ENCODE data around the gene GFOD1. TPM values are rescaled to one million over a fixed set of nuclear protein-coding genes. Genes with fewer than 3 reads are reported as not detected.

GFOD1 gene, protein sequence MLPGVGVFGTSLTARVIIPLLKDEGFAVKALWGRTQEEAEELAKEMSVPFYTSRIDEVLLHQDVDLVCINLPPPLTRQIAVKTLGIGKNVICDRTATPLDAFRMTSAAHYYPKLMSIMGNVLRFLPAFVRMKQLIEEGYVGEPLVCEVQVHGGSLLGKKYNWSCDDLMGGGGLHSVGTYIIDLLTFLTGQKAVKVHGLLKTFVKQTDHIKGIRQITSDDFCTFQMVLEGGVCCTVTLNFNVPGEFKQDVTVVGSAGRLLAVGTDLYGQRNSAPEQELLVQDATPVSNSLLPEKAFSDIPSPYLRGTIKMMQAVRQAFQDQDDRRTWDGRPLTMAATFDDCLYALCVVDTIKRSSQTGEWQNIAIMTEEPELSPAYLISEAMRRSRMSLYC
- 121 and 123 TPM in 2 replicates for total RNA-seq (2013; cell fraction: nucleolus; rRNA removed)
- total RNA-seq (2014; rRNA removed) (16.3 and 16.8 TPM in 2 replicates), total RNA-seq (2014; rRNA removed; fragmentation: Illumina TruSeq; extraction: Trizol) (14.6 and 15.1 TPM in 2 replicates), total RNA-seq (2021) (18.0 and 20.6 TPM in 2 replicates), polyA plus RNA-seq (2011; rRNA removed) (40.1 and 41.4 TPM in 2 replicates), polyA plus RNA-seq (2014; fragmentation: Illumina TruSeq; extraction: Trizol) (9.8 and 10.2 TPM in 2 replicates), polyA plus RNA-seq (2014; fragmentation: Nextera tagmentation; extraction: Ambion mirVana) (1 to 10 TPM; 6.5 to 7.9 TPM), polyA plus RNA-seq (2014; rRNA removed) (14.8 and 16.1 TPM in 2 replicates), polyA plus RNA-seq (2016; fragmentation: Nextera tagmentation; extraction: Ambion mirVana) (10 to 100 TPM; 16.9 to 22.8 TPM), polyA minus RNA-seq (2011; rRNA and poly(A)+ RNA removed) (70.4 and 77.3 TPM in 2 replicates), Bru-seq, nascent RNA (percentile 90 among the genes with signal in this experiment), BruChase-seq, experiment 1, labeled RNA remaining after a 6-hour chase (percentile 87 among the genes with signal in this experiment), BruChase-seq, experiment 2, labeled RNA remaining after a 2-hour chase (percentile 88 among the genes with signal in this experiment)
- polyA plus RNA-seq (2011; ENCODE audit: low read depth): 5.7 TPM
- 32.8 and 36.8 TPM in 2 replicates for polyA plus RNA-seq (2011; cell fraction: cytosol; rRNA removed)
- 40.6 and 41.7 TPM in 2 replicates for polyA plus RNA-seq (2011; cell fraction: nucleus; rRNA removed)
- 8.8 and 11.5 TPM in 2 replicates for polyA plus RNA-seq (2012)
- 22.9 and 27.3 TPM in 2 replicates for polyA minus RNA-seq (2011; cell fraction: cytosol; rRNA and poly(A)+ RNA removed)
- polyA minus RNA-seq (2011; cell fraction: nucleus; rRNA and poly(A)+ RNA removed): 48.8 and 86.5 TPM in 2 replicates
- long read RNA-seq, experiment 1, full-length matches to known transcripts: 9 of 14 reads
- long read RNA-seq, experiment 1, partial matches to known transcripts: 2 of 14 reads
- long read RNA-seq, experiment 1, other reads (novel, unspliced or antisense): 3 of 14 reads
- long read RNA-seq, experiment 2, full-length matches to known transcripts: 19 of 44 reads
- long read RNA-seq, experiment 2, partial matches to known transcripts: 2 of 44 reads
- long read RNA-seq, experiment 2, other reads (novel, unspliced or antisense): 23 of 44 reads

- 1% methylated on average over 80 of the region's 109 CpGs for WGBS (ENCODE audit: insufficient coverage, insufficient replicate concordance, low lambda C conversion rate, missing lambda C conversion rate)
- intact Hi-C loops (cut with micrococcal nuclease; ENCODE audit: unreplicated experiment): loop anchor here (2.0 to 5.0 kb wide), 2 partner anchors 87 to 150 kb away; partner anchors contain the start of gene SIRT5
- TF ChIP-seq YY1 (IDR thresholded peaks at IDR 0.05; ENCODE audit: low read depth, low read length) (peak; percentile 62; the same call in 1 of the 2 replicates), IKZF2 (IDR thresholded peaks at IDR 0.05) (peak in 1 of 2 experiments; percentile 11; a peak in 1 of 4 replicates), TAF1 (IDR thresholded peaks at IDR 0.05; ENCODE audit: borderline replicate concordance, low read depth, low read length) (peak; percentile 69), BACH1 (IDR thresholded peaks at IDR 0.05; ENCODE audit: borderline replicate concordance) (peak; percentile 73), GATAD2B (conservative IDR thresholded peaks at IDR 0.05; ENCODE audit: low read depth) (peak; percentile 78; the same call in 1 of the 2 replicates), RB1 (IDR thresholded peaks at IDR 0.05; ENCODE audit: borderline replicate concordance) (0 out of 2 replicates have a peak, but pooled peaks have one; percentile 12), IKZF1 (conservative IDR thresholded peaks at IDR 0.05) (peak; percentile 84), MEF2A (IDR thresholded peaks at IDR 0.05; ENCODE audit: insufficient read depth, low read depth, low read length) (no peak), SIX5 (IDR thresholded peaks at IDR 0.05; ENCODE audit: low read depth, low read length, severe bottlenecking) (no peak), HDAC6 (IDR thresholded peaks at IDR 0.05; ENCODE audit: unreplicated experiment) (peak; percentile 96), RELB (IDR thresholded peaks at IDR 0.05; ENCODE audit: low read depth) (no peak)
- TF ChIP-seq, protein P1, sequence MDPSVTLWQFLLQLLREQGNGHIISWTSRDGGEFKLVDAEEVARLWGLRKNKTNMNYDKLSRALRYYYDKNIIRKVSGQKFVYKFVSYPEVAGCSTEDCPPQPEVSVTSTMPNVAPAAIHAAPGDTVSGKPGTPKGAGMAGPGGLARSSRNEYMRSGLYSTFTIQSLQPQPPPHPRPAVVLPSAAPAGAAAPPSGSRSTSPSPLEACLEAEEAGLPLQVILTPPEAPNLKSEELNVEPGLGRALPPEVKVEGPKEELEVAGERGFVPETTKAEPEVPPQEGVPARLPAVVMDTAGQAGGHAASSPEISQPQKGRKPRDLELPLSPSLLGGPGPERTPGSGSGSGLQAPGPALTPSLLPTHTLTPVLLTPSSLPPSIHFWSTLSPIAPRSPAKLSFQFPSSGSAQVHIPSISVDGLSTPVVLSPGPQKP (IDR thresholded peaks at IDR 0.05; ENCODE audit: low read depth, low read length): no peak
Observed at GRCh38 chr6:13487122-13488014, at the start of gene GFOD1. Gene GFOD1, minus strand, starts transcription at chr6:13487600. Its CDS starts 710 bp downstream, at chr6:13486890.

More at GRCh38 chr6:13487122-13488014, at the start of gene GFOD1:
- ChIA-PET POLR2A (interaction anchor here (0.6 to 5.5 kb wide), 16 partner anchors 8 to 184 kb away, joined by 3 to 68 read pairs (median 4); partner anchors contain the start of gene NOL7), CTCF (interaction anchor here (0.7 to 4.6 kb wide), 7 partner anchors 9 to 87 kb away, joined by 3 to 44 read pairs (median 4); partner anchors contain the start of gene SIRT5), RAD21 (ENCODE audit: unreplicated experiment) (interaction anchor here (0.5 to 11.8 kb wide), 15 partner anchors 9 to 1124 kb away, joined by 3 to 193 read pairs (median 5); partner anchors contain the start of genes NOL7 and SIRT5), SMC1A (ENCODE audit: uncharacterized antibody, unreplicated experiment) (interaction anchor here (0.6 to 10.5 kb wide), 11 partner anchors 8 to 221 kb away, joined by 3 to 181 read pairs (median 3); no protein-coding TSS in a partner anchor)
- H3K9me3 ChIP-seq (replicated peaks; ENCODE audit: control insufficient read depth, insufficient read depth, low read length): no peaks in the 10 kb centered on the region
- FAIRE-seq: no peak
- peak; percentile 80 for ATAC-seq
- no peaks in the 10 kb centered on the region for H4K20me1 ChIP-seq (ENCODE audit: control insufficient read depth, insufficient read depth)
- H3K27ac ChIP-seq (ENCODE audit: control insufficient read depth, insufficient read depth): peak within 1 kb of the TSS; percentile 69
- in situ Hi-C loops (cut with MboI): no loop called here
- no peaks in the 10 kb centered on the region for H3K36me3 ChIP-seq (ENCODE audit: control insufficient read depth in 2 of 2, insufficient read depth in 2 of 2, low read length in 1 of 2)
- H3K79me2 ChIP-seq (ENCODE audit: control insufficient read depth, insufficient read depth, low read length): peaks cover 45% of the 10 kb centered on the region
- no TSS peak for BruUV-seq (replicated peaks)
- H3K4me1 ChIP-seq (ENCODE audit: control insufficient read depth, insufficient read depth, low read length): peaks cover 15% of the 10 kb centered on the region
- peak within 1 kb of the TSS; percentile 82 for H3K9ac ChIP-seq (ENCODE audit: control insufficient read depth, insufficient read depth, low read length)
- H3K27me3 ChIP-seq (replicated peaks in 1 of 2; ENCODE audit: control insufficient read depth in 2 of 2, insufficient read depth in 2 of 2, low read length in 1 of 2): no peaks in the 10 kb centered on the region
- DNase-seq (ENCODE audit: low read depth, low spot score): no peak
- H2AFZ ChIP-seq (ENCODE audit: control insufficient read depth, low read depth, low read length): peak within 1 kb of the TSS; percentile 76
- peak within 1 kb of the TSS; percentile 100 for H3K4me3 ChIP-seq
- H3K4me2 ChIP-seq (ENCODE audit: control insufficient read depth, insufficient read depth): peak within 1 kb of the TSS; percentile 93

All from GM12878 (cell line).